Measurements from ENCODE around the gene MCF2L2. TPM values are rescaled to one million over a fixed set of nuclear protein-coding genes. Genes with fewer than 3 reads are reported as not detected.

Gene MCF2L2
- polyA plus RNA-seq, 1 experiment: not detected

GRCh38 chr3:183155499-183155898 is 272.9 kb downstream of the MCF2L2 start:
- ChIA-PET CTCF (no interaction called here), POLR2A (no interaction called here)
- no peaks in the 10 kb centered on the region for H3K9me3 ChIP-seq (ENCODE audit: control insufficient read depth, insufficient read depth, low read length)
- TF ChIP-seq CTCF (IDR thresholded peaks at IDR 0.05; ENCODE audit: low read depth, low read length): no peak
- H3K27me3 ChIP-seq (ENCODE audit: control insufficient read depth, insufficient read depth, low read length): peaks cover 15% of the 10 kb centered on the region
- no peak overlapping the region for H3K4me3 ChIP-seq (ENCODE audit: low read depth, low read length)
- H3K27ac ChIP-seq (ENCODE audit: low read depth, low read length): no peak overlapping the region
- DNase-seq (ENCODE audit: low read depth, low spot score): no peak

GRCh38 chr3:183153210-183153950 is 275.0 kb downstream of the MCF2L2 start:
- no peak for DNase-seq (ENCODE audit: low read depth, low spot score)
- TF ChIP-seq CTCF (IDR thresholded peaks at IDR 0.05; ENCODE audit: low read depth, low read length): no peak
- Histone ChIP-seq H3K27me3 (ENCODE audit: control insufficient read depth, insufficient read depth, low read length) (peaks cover 15% of the 10 kb centered on the region), H3K27ac (ENCODE audit: low read depth, low read length) (no peak overlapping the region), H3K4me3 (ENCODE audit: low read depth, low read length) (no peak overlapping the region), H3K9me3 (ENCODE audit: control insufficient read depth, insufficient read depth, low read length) (no peaks in the 10 kb centered on the region)
- CTCF ChIA-PET: no interaction called here
- POLR2A ChIA-PET: no interaction called here

GRCh38 chr3:183151821-183152351 is 276.5 kb downstream of the MCF2L2 start:
- peaks cover 15% of the 10 kb centered on the region for H3K27me3 ChIP-seq (ENCODE audit: control insufficient read depth, insufficient read depth, low read length)
- H3K27ac ChIP-seq (ENCODE audit: low read depth, low read length): no peak overlapping the region
- no peak overlapping the region for H3K4me3 ChIP-seq (ENCODE audit: low read depth, low read length)
- ChIA-PET CTCF (no interaction called here), POLR2A (no interaction called here)
- H3K9me3 ChIP-seq (ENCODE audit: control insufficient read depth, insufficient read depth, low read length): no peaks in the 10 kb centered on the region
- TF ChIP-seq CTCF (IDR thresholded peaks at IDR 0.05; ENCODE audit: low read depth, low read length): no peak
- DNase-seq (ENCODE audit: low read depth, low spot score): no peak

- H3K27me3 ChIP-seq (ENCODE audit: control insufficient read depth, insufficient read depth, low read length): peaks cover 15% of the 10 kb centered on the region
- DNase-seq (ENCODE audit: low read depth, low spot score): no peak
- H3K4me3 ChIP-seq (ENCODE audit: low read depth, low read length): no peak overlapping the region
- H3K27ac ChIP-seq (ENCODE audit: low read depth, low read length): no peak overlapping the region
- ChIA-PET CTCF (interaction anchor here (0.7 kb wide), 1 partner anchor 12 kb away, joined by 6 read pairs; the partner anchor contains the start of gene LAMP3), POLR2A (interaction anchor here (0.7 kb wide), 1 partner anchor 28 kb away, joined by 12 read pairs; no protein-coding TSS in a partner anchor)
- H3K9me3 ChIP-seq (ENCODE audit: control insufficient read depth, insufficient read depth, low read length): no peaks in the 10 kb centered on the region
- TF ChIP-seq CTCF (IDR thresholded peaks at IDR 0.05; ENCODE audit: low read depth, low read length): no peak
These were observed 277.3 kb downstream of the MCF2L2 start for GRCh38 chr3:183151086-183151485.

Data from AG04450 (cell line).